ENCODE measurements around the gene FAM117B.

Gene FAM117B

DNA sequence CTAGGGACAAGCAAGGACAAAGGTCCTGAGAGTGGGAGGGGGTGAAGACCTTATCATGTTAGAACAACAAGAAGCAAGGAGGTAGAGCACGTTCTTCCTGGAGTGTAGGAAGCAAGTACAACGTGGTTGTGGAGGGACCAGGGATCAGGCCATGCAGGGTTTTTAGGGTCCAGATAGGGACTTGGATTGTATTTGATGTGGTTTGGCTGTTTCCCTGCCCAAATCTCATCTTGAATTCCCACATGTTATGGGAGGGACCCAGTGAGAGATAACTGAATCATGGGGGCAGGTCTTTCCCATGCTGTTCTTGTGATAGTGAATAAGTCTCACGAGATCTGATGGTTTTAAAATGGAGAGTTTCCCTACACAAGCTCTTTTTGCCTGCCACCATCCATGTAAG lies 183.6 kb downstream of the FAM117B start:
- DNase-seq, result no peak

Measured in right forelimb (tissue), 1 donor.